ENCODE measurements around the gene CNTN1.

The CNTN1 gene

GRCh38 chr12:41120211-41120610, 428.0 kb downstream of the CNTN1 start:
- DNase-seq (ENCODE audit: low spot score), result no peak

- no peak for DNase-seq (ENCODE audit: low spot score)
Observed at GRCh38 chr12:41121374-41121773, 429.1 kb downstream of the CNTN1 start.
